Upper lobe of left lung (tissue), 6 donors: ENCODE data around the gene ISCU. TPM values are rescaled to one million over a fixed set of nuclear protein-coding genes. Genes with fewer than 3 reads are reported as not detected.

ENCODE experiments used
- ATAC-seq, 2 donors: fragments of 200-7000 bp; cut with Tn5 transposase; one replicate each; pipeline ENCODE4 v1.9.1; 2022; ENCODE audit warnings: mild to moderate bottlenecking in 2 of 2, moderate library complexity in 2 of 2; ENCODE audit not compliant: low FRiP score in 2 of 2
- DNase-seq, 2 donors: peaks; one replicate each; pipeline ENCODE4 v3.0.0-alpha.2; 2019 to 2020
- H3K27ac ChIP-seq, 4 donors: fragments of 200-600 bp; sonication (generic); one replicate each; pipeline ENCODE4 v1.5.1; 2016 to 2019
- H3K27me3 ChIP-seq, 4 donors: fragments of 200-600 bp; sonication (generic); one replicate each; pipeline ENCODE4 v1.5.1; 2017 to 2019
- H3K36me3 ChIP-seq, 4 donors: fragments of 200-600 bp; sonication (generic); one replicate each; pipeline ENCODE4 v1.5.1; 2016 to 2019
- H3K4me1 ChIP-seq, 4 donors: fragments of 200-600 bp; sonication (generic); one replicate each; pipeline ENCODE4 v1.5.1; 2018 to 2019
- H3K4me3 ChIP-seq, 4 donors: fragments of 200-600 bp; sonication (generic); one replicate each; pipeline ENCODE4 v1.5.1; 2017 to 2019; ENCODE audit warnings: mild to moderate bottlenecking in 2 of 4, moderate library complexity in 1 of 4
- H3K9me3 ChIP-seq, 4 donors: fragments of 200-600 bp; sonication (generic); one replicate each; pipeline ENCODE4 v1.5.1; 2018 to 2019
- CTCF ChIP-seq, 6 experiments: fragments of 450-650 bp in 4 of 6; fragments of 200-600 bp in 2 of 6; sonication (generic) in 2 of 6; IDR thresholded peaks; one replicate each; pipeline ENCODE4 v1.5.1; 2016 to 2019; ENCODE audit warnings: antibody characterized with exemption in 6 of 6
- EP300 ChIP-seq, 4 donors: sonication (generic); formaldehyde crosslinking; IDR thresholded peaks; one replicate each; pipeline ENCODE4 v1.5.1; 2017; ENCODE audit warnings: antibody characterized with exemption in 4 of 4, control low read depth in 2 of 4
- POLR2A ChIP-seq, 4 donors: fragments of 450-650 bp; IDR thresholded peaks; one replicate each; pipeline ENCODE4 v1.5.1; 2016 to 2017; ENCODE audit warnings: antibody characterized with exemption in 4 of 4, mild to moderate bottlenecking in 2 of 4
- POLR2AphosphoS5 ChIP-seq, 2 donors: sonication (generic); formaldehyde crosslinking; IDR thresholded peaks; one replicate each; pipeline ENCODE4 v1.5.1; 2017; ENCODE audit warnings: antibody characterized with exemption in 2 of 2
- WGBS, 2 donors: methylation state at CpG; one replicate each; pipeline ENCODE4 v1.1.5; 2017 to 2018; 5-methylcytosine and 5-hydroxymethylcytosine counted together
- total RNA-seq, 6 donors: library from RNA; depleted of rRNA in 4 of 6; stranded (reverse); fragments of >200 nt in 4 of 6; gene quantifications; one replicate each; pipeline versions ENCODE4 v1.1.0 to v1.2.1, GENCODE V29; 2016 to 2021
- donor health status: DM: no; HTN: no; CAD: no; lungs with moderate emphysema.
- donor health status: DM: no; HTN: yes; CAD: no; lungs with severe emphysema.

Gene ISCU
- total RNA-seq, 6 donors from 2014 or later = 130 to 192 (median 152) TPM

- DNase-seq = no peak
- no peak for ATAC-seq
- WGBS, 2 donors = 81 to 87% methylated on average over 9 of the region's 9 CpGs
- TF ChIP-seq CTCF (IDR thresholded peaks at IDR 0.05) (no peak), POLR2AphosphoS5 (IDR thresholded peaks at IDR 0.05) (no peak), EP300 (IDR thresholded peaks at IDR 0.05) (no peak), POLR2A (IDR thresholded peaks at IDR 0.05) (no peak)
- H3K4me3 ChIP-seq = no peak overlapping the region
- H3K27me3 ChIP-seq = no peaks in the 10 kb centered on the region
- peaks cover 0 to 3% (median 0%) of the 10 kb centered on the region in 4 donors for H3K4me1 ChIP-seq
- H3K9me3 ChIP-seq = no peaks in the 10 kb centered on the region
- H3K27ac ChIP-seq = no peak overlapping the region
- H3K36me3 ChIP-seq = no peaks in the 10 kb centered on the region
These were observed 44.1 kb downstream of the ISCU start for GRCh38 chr12:108606492-108606891.

GRCh38 chr12:108607981-108608600, 45.7 kb downstream of the ISCU start:
- TF ChIP-seq POLR2A (IDR thresholded peaks at IDR 0.05) (no peak), CTCF (IDR thresholded peaks at IDR 0.05) (no peak), POLR2AphosphoS5 (IDR thresholded peaks at IDR 0.05) (no peak), EP300 (IDR thresholded peaks at IDR 0.05) (no peak)
- H3K4me3 ChIP-seq = no peak overlapping the region
- H3K27ac ChIP-seq = no peak overlapping the region
- H3K9me3 ChIP-seq = no peaks in the 10 kb centered on the region
- no peaks in the 10 kb centered on the region for H3K36me3 ChIP-seq
- ATAC-seq (no peak), DNase-seq (no peak)
- WGBS, 2 donors = 87 to 90% methylated on average over 10 of the region's 10 CpGs
- H3K4me1 ChIP-seq = peaks cover 4 to 11% (median 6%) of the 10 kb centered on the region in 4 donors
- no peaks in the 10 kb centered on the region for H3K27me3 ChIP-seq

- WGBS, 2 donors = 82 to 92% methylated on average over 5 of the region's 5 CpGs
- H3K4me3 ChIP-seq = no peak overlapping the region
- no peaks in the 10 kb centered on the region for H3K27me3 ChIP-seq
- H3K27ac ChIP-seq = no peak overlapping the region
- peaks cover 8 to 17% (median 11%) of the 10 kb centered on the region in 4 donors for H3K4me1 ChIP-seq
- ATAC-seq = no peak
- TF ChIP-seq EP300 (IDR thresholded peaks at IDR 0.05) = no peak
- no peak for TF ChIP-seq POLR2AphosphoS5 (IDR thresholded peaks at IDR 0.05)
- no peak for DNase-seq
- H3K36me3 ChIP-seq = no peaks in the 10 kb centered on the region
- no peaks in the 10 kb centered on the region for H3K9me3 ChIP-seq
These were observed 46.2 kb downstream of the ISCU start for GRCh38 chr12:108608616-108609015.

- no peaks in the 10 kb centered on the region for H3K36me3 ChIP-seq
- no peak overlapping the region for H3K4me3 ChIP-seq
- no peaks in the 10 kb centered on the region for H3K27me3 ChIP-seq
- peak overlapping the region in 2 of 4 donors; percentile 19 to 43 for H3K27ac ChIP-seq
- peak; percentile 58 to 88 for ATAC-seq
- 53 to 72% methylated on average over 8 to 19 of the region's 21 CpGs for WGBS, 2 donors
- H3K9me3 ChIP-seq = no peaks in the 10 kb centered on the region
- DNase-seq = no peak
- peaks cover 14 to 22% (median 16%) of the 10 kb centered on the region in 4 donors for H3K4me1 ChIP-seq
- TF ChIP-seq POLR2AphosphoS5 (IDR thresholded peaks at IDR 0.05) (peak; percentile 63 to 94), CTCF (IDR thresholded peaks at IDR 0.05) (no peak), EP300 (IDR thresholded peaks at IDR 0.05) (peak in 1 of 4 donors; percentile 75), POLR2A (IDR thresholded peaks at IDR 0.05) (no peak)
These were observed 47.3 kb downstream of the ISCU start for GRCh38 chr12:108609537-108610335.

- peak overlapping the region in 2 of 4 donors; percentile 19 to 43 for H3K27ac ChIP-seq
- ATAC-seq (no peak), DNase-seq (no peak)
- 91 to 92% methylated on average over 8 of the region's 8 CpGs for WGBS, 2 donors
- H3K4me1 ChIP-seq = peaks cover 14 to 22% (median 16%) of the 10 kb centered on the region in 4 donors
- no peaks in the 10 kb centered on the region for H3K9me3 ChIP-seq
- no peak overlapping the region for H3K4me3 ChIP-seq
- H3K27me3 ChIP-seq = no peaks in the 10 kb centered on the region
- TF ChIP-seq POLR2A (IDR thresholded peaks at IDR 0.05) (no peak), CTCF (IDR thresholded peaks at IDR 0.05) (no peak), EP300 (IDR thresholded peaks at IDR 0.05) (no peak), POLR2AphosphoS5 (IDR thresholded peaks at IDR 0.05) (no peak)
- H3K36me3 ChIP-seq = no peaks in the 10 kb centered on the region
These were observed 48.0 kb downstream of the ISCU start for GRCh38 chr12:108610336-108610815.
